Prostate gland (tissue), 2 donors: Measurements from ENCODE around the gene SPTLC1.

Experiments used
- CTCF ChIP-seq, 4 experiments: fragments of 200-600 bp in 2 of 4; fragments of 450-650 bp in 2 of 4; sonication (generic) in 2 of 4; IDR thresholded peaks; 1 replicate in 3 of 4; 2 replicates in 1 of 4; pipeline ENCODE4 v1.5.1; 2016 to 2019; ENCODE audit warnings: antibody characterized with exemption in 4 of 4, mild to moderate bottlenecking in 2 of 4, moderate library complexity in 2 of 4
- POLR2A ChIP-seq: fragments of 450-650 bp; IDR thresholded peaks from one replicate; pipeline ENCODE4 v1.6.1; 2016; ENCODE audit warnings: antibody characterized with exemption, mild to moderate bottlenecking
- POLR2AphosphoS5 ChIP-seq: sonication (generic); formaldehyde crosslinking; IDR thresholded peaks from one replicate; pipeline ENCODE4 v1.6.1; 2017; ENCODE audit warnings: antibody characterized with exemption

- TF ChIP-seq CTCF (IDR thresholded peaks at IDR 0.05) (no peak), POLR2A (no peak), POLR2AphosphoS5 (no peak)
Observed at GRCh38 chr9:92135576-92135975, 20.4 kb upstream of the SPTLC1 start.
